RKO (cell line): Measurements from ENCODE around the gene SLC12A2.

Experiments used
- DNase-seq: peaks from one replicate; pipeline ENCODE4 v3.0.0-alpha.2; 2016; ENCODE audit warnings: low spot score

Gene SLC12A2

DNA sequence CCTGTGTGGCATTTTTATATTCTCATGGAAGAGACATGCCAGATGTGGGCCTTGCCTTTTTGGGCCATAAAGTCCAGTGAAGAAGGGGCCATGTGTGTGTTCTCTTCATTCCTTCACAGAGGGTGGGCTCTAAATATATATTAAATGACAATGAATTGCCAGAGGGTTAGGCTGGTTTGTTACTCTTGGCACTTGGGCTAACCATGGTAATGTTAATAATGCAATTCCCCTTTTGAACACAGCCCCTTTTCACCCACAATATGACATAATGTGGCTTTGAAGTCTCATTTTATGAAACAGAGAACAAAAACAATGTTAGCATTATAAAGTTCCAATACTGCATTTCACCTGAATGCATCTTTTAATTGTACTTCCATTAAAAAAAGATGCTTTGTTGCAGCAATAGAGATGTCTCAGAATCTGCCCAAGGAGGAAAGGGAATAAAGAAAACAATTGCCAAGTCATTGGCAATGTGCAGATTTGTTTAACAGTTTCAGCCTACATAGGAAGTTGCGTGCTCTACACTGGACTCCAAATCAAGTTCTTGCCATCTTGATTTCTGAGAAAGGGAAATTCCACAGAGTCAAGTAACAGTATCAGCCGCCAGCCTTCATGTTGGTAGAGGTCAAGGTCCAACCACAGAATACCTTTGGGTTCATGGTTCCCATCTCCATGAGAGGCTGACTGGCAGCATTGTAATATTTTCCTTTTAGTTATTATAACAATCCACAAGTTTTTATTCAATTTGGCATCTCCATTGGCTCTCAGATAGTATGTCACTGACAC lies 141.9 kb downstream of the SLC12A2 start:
- DNase-seq = no peak

DNA sequence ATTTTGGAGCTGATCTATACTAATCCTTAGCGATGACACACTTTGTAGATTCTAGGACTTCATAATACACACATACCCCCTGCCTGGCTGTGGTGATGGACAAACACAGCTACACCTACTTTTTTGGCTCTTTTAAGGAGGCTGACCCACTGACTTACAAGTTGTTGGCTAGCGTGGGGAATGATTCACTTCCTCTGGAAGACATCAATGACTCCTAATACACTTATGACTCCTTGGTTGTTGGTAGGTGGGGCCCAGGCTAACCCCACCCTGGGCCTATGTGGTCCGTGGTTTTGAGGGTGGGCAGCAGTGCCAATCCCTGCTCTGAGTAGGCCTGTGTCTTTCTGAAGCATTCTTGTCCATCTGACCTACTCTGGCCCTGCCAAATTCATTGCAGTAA lies 144.4 kb downstream of the SLC12A2 start:
- DNase-seq = peak; percentile 63

DNA sequence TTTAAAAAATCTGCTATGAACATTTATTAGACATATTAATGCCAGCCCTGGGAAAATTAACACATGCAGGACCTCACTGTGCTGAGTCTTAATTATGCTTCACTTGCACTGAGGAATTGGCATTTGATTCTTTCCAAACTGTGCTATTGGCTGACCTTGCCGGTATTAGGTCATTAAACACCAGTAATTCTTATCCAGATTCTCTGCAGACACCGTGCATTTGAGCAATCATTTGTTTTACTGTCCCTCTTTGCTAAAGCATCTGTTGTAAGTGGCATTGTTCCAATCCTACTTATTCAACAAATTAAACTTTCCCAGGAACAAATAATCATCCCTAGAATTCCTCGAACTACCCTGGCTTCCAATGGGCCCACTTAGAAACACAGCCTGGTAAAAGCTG lies 145.0 kb downstream of the SLC12A2 start:
- DNase-seq = no peak

DNA sequence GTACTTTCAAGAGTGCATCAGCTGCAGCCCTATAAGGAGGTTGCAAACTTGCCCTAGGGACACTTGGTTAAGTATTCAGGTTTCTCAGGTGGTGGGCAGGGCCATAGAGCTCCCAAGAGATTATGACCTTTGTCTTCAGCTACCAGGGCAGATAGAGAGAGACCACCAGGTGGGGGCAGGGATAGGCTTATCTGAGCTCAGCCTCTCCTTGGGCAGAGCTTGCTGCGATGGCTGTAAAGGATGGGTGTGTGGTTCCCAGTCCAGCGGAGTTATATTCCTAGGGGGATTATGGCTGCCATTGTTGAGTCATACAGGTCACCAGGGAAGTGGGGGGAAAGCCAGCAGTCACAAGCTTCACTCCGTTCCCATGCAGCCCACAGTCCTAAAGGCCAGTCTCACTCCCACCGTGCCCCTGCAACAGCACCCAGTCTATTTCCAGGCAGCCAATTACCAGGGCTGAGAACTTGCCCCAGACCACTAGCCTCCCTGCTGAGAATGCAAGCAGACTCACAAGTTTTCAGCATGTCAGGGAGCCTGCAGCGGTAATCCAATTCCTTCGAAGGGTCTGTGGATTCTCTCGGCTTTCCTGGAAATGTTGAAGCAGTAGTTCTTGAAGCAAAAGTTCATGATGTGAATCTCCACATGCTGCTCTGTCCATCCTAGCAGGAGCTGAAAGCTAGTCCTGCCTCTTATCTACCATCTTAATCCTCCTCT lies 151.5 kb downstream of the SLC12A2 start:
- no peak for DNase-seq

DNA sequence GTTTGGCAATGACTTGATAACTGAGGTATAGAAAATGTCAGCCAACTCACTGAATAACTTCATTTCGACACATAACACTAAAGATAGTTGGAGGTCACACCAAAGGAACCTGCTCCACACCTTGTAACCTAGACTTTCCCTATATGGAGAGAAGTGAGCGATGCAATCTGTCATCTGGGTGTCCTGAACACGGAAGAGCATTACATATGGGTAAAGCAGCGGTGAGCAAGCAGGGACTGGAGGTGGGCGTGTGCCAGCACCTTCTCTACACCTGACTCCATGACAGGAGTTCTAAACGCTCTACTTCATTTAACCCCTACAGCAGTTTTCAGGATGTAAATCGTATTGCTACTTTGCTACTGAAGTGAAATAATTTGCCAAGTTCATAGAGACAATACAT lies 152.8 kb downstream of the SLC12A2 start:
- DNase-seq = no peak

DNA sequence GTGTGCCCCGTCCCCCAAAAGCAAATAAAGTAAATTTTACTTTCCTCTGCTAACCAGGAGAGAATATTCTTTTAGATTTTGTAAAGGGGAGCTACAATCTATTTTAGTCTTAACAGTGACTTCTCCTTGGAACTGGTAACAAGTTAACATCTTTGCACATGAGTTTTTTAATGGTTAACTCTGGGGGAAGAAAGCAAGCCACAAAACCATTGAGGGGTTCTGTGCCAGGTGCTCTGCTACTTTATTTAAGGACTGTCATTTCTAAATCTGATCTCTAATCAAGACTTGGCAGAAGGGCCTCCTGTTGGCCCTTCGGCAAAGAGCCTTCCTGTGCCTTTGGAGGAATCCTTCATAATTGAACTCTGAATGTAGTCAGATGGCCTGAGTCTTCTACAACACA lies 153.4 kb downstream of the SLC12A2 start:
- DNase-seq = no peak

DNA sequence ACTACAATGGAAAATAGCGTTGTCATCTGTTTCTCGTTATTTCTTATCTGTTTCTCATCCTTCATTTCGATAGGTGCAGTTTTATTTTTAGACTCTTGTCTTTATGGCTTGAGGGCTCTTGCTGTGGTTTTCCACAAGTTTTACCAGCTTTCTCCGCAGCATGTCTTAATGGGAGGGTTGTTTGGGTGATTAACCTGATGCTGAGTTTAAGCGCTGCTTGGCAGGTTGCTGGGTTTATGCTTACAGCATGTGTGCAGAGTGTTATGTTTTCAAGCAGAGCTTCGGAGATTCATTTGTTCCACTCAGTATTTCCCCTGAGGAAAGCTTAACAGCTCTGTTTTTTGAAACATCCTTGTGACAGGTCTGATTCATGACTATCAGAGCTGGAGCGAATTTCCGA lies 154.0 kb downstream of the SLC12A2 start:
- DNase-seq = no peak
